ENCODE results near the gene DNM2.
"Not testable (repeated sequence)": the region's sequence is repeated elsewhere in the genome, so short reads cannot be mapped to it uniquely, and the experiment has no call there.

Gene DNM2

DNA sequence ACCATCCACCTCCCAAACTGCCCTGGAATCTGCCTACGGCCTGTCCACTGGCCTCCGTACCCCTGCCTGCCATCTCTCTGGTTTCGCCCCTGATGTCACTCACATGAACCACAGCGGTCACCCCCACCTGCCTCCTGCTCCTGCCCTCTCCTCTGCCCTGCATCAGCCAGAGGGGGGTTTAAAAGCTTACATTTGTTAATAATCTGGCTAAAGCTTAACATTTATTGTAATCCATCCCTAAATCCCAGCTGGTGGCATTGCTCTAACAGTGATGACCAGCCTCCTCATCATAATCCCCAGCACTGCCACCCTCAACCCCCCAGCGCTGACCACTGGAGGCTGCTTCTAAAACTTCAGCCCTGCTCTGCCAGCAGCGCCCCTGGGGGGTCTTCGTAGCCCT is 38.9 kb downstream of the DNM2 start:
- no peaks in the 10 kb centered on the region for H3K27me3 ChIP-seq (ENCODE audit: insufficient read depth, poor library complexity, severe bottlenecking)
- TF ChIP-seq POLR2AphosphoS5 (IDR thresholded peaks at IDR 0.05; ENCODE audit: low read depth) (no peak), SPI1 (IDR thresholded peaks at IDR 0.05; ENCODE audit: borderline replicate concordance, low read depth) (no peak), GABPA (IDR thresholded peaks at IDR 0.05; ENCODE audit: low read depth) (no peak)
- TF ChIP-seq, protein P1, sequence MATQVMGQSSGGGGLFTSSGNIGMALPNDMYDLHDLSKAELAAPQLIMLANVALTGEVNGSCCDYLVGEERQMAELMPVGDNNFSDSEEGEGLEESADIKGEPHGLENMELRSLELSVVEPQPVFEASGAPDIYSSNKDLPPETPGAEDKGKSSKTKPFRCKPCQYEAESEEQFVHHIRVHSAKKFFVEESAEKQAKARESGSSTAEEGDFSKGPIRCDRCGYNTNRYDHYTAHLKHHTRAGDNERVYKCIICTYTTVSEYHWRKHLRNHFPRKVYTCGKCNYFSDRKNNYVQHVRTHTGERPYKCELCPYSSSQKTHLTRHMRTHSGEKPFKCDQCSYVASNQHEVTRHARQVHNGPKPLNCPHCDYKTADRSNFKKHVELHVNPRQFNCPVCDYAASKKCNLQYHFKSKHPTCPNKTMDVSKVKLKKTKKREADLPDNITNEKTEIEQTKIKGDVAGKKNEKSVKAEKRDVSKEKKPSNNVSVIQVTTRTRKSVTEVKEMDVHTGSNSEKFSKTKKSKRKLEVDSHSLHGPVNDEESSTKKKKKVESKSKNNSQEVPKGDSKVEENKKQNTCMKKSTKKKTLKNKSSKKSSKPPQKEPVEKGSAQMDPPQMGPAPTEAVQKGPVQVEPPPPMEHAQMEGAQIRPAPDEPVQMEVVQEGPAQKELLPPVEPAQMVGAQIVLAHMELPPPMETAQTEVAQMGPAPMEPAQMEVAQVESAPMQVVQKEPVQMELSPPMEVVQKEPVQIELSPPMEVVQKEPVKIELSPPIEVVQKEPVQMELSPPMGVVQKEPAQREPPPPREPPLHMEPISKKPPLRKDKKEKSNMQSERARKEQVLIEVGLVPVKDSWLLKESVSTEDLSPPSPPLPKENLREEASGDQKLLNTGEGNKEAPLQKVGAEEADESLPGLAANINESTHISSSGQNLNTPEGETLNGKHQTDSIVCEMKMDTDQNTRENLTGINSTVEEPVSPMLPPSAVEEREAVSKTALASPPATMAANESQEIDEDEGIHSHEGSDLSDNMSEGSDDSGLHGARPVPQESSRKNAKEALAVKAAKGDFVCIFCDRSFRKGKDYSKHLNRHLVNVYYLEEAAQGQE (IDR thresholded peaks at IDR 0.05; ENCODE audit: insufficient replicate concordance, low read depth), result no peak
- TF ChIP-seq, protein P2, sequence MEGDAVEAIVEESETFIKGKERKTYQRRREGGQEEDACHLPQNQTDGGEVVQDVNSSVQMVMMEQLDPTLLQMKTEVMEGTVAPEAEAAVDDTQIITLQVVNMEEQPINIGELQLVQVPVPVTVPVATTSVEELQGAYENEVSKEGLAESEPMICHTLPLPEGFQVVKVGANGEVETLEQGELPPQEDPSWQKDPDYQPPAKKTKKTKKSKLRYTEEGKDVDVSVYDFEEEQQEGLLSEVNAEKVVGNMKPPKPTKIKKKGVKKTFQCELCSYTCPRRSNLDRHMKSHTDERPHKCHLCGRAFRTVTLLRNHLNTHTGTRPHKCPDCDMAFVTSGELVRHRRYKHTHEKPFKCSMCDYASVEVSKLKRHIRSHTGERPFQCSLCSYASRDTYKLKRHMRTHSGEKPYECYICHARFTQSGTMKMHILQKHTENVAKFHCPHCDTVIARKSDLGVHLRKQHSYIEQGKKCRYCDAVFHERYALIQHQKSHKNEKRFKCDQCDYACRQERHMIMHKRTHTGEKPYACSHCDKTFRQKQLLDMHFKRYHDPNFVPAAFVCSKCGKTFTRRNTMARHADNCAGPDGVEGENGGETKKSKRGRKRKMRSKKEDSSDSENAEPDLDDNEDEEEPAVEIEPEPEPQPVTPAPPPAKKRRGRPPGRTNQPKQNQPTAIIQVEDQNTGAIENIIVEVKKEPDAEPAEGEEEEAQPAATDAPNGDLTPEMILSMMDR (IDR thresholded peaks at IDR 0.05; ENCODE audit: insufficient read depth, low read length), result no peak
- H3K4me3 ChIP-seq (replicated peaks; ENCODE audit: insufficient read depth, low read length), result no peak overlapping the region
- no peak overlapping the region; the same call in 1 of the 2 replicates for H3K27ac ChIP-seq (replicated peaks)
- DNase-seq (ENCODE audit: low read depth in 1 of 2, low spot score in 1 of 2), result no peak

DNA sequence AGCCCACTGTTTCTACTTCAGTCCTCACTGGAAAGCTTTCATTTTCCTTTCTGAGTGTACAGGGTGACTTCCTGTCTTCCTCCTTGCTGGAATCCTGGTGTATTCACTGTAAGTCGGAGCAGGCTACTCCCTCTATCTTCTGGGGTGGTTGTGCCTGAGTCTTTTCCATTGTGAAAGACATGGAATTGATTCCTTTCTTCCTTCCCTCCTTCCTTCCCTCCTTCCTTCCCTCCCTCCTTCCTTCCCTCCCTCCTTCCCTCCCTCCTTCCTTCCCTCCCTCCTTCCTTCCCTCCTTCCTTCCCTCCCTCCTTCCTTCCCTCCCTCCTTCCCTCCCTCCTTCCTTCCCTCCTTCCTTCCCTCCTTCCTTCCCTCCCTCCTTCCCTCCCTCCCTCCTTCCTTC is 40.2 kb downstream of the DNM2 start:
- H3K27ac ChIP-seq (replicated peaks); H3K4me3 ChIP-seq (replicated peaks; ENCODE audit: insufficient read depth, low read length); DNase-seq (ENCODE audit: low read depth in 1 of 2, low spot score in 1 of 2); H3K27me3 ChIP-seq (ENCODE audit: insufficient read depth, poor library complexity, severe bottlenecking): not testable (repeated sequence)

DNA sequence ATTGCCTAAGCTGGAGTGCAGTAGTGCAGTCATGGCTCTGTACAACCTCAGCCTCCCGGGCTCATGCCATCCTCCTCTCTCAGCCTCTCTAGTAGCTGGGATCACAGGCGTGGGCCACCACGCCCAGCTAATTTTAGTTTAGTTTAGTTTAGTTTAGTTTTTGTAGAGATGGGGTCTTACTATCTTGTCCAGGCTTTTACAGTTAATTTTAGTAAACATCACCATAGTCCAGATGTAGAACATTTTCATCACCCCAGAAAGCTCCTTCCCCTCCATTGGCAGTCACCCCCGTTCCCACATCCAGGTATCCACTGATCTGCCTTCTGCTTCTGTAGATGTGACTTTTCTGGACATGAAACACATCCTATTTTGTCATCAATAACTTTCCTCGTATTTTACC is 41.1 kb downstream of the DNM2 start:
- Histone ChIP-seq H3K4me3 (replicated peaks; ENCODE audit: insufficient read depth, low read length) (no peak overlapping the region), H3K27ac (replicated peaks) (peak overlapping the region; percentile 69), H3K27me3 (ENCODE audit: insufficient read depth, poor library complexity, severe bottlenecking) (no peaks in the 10 kb centered on the region)
- TF ChIP-seq, protein P1 (IDR thresholded peaks at IDR 0.05; ENCODE audit: insufficient replicate concordance, low read depth), result no peak
- TF ChIP-seq, protein P2 (IDR thresholded peaks at IDR 0.05; ENCODE audit: insufficient read depth, low read length), result no peak
- no peak for TF ChIP-seq SPI1 (IDR thresholded peaks at IDR 0.05; ENCODE audit: borderline replicate concordance, low read depth)
- no peak for TF ChIP-seq POLR2AphosphoS5 (IDR thresholded peaks at IDR 0.05; ENCODE audit: low read depth)
- no peak for TF ChIP-seq GABPA (IDR thresholded peaks at IDR 0.05; ENCODE audit: low read depth)
- DNase-seq (ENCODE audit: low read depth in 1 of 2, low spot score in 1 of 2), result no peak

DNA sequence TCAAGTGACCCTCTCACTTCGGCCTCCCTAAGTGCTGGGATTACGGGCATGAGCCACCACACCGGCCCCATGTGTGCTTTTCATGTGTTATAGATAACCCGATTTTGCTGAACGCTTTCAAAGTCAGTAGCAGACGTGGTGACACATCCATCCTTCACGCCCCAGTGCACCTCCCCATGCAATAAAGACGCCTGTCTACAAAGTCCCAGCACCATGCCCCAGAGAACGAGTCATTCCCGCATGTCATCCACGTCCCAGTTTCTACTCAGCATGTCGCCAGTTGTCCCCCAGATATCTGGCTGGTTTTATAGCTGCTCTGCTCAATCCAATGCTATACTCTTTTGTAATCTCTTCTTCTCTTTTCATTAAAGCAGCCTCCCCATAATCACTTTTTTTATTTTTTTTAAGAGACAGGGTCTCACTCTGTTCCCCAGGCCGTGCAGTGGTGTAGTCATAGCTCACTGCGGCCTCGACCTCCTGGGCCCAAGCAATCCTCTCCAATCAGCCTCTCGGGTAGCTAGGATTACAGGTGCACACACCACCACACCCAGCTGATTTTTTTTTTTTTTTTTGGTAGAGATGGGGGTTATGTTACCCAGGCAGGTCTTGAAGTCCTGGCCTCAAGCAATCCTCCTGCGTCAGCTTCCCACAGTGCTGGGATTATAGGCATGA is 42.5 kb downstream of the DNM2 start:
- peak overlapping the region; percentile 69 for H3K27ac ChIP-seq (replicated peaks)
- no peak overlapping the region for H3K4me3 ChIP-seq (replicated peaks; ENCODE audit: insufficient read depth, low read length)
- no peak for DNase-seq (ENCODE audit: low read depth in 1 of 2, low spot score in 1 of 2)
- TF ChIP-seq GABPA (IDR thresholded peaks at IDR 0.05; ENCODE audit: low read depth), result no peak
- TF ChIP-seq SPI1 (IDR thresholded peaks at IDR 0.05; ENCODE audit: borderline replicate concordance, low read depth), result no peak
- TF ChIP-seq, protein P1 (IDR thresholded peaks at IDR 0.05; ENCODE audit: insufficient replicate concordance, low read depth), result no peak
- TF ChIP-seq POLR2AphosphoS5 (IDR thresholded peaks at IDR 0.05; ENCODE audit: low read depth), result no peak
- TF ChIP-seq, protein P2 (IDR thresholded peaks at IDR 0.05; ENCODE audit: insufficient read depth, low read length), result no peak
- no peaks in the 10 kb centered on the region for H3K27me3 ChIP-seq (ENCODE audit: insufficient read depth, poor library complexity, severe bottlenecking)
